HuH-7 (cell line): ENCODE measurements around the gene SLC7A6.

ENCODE experiments used
- DNase-seq: peaks from one replicate; pipeline ENCODE4 v3.0.0; 2011; ENCODE audit warnings: low spot score

Gene SLC7A6

GRCh38 chr16:68257251-68257905 lies 6.9 kb upstream of the SLC7A6 start:
- DNase-seq, result no peak

DNA sequence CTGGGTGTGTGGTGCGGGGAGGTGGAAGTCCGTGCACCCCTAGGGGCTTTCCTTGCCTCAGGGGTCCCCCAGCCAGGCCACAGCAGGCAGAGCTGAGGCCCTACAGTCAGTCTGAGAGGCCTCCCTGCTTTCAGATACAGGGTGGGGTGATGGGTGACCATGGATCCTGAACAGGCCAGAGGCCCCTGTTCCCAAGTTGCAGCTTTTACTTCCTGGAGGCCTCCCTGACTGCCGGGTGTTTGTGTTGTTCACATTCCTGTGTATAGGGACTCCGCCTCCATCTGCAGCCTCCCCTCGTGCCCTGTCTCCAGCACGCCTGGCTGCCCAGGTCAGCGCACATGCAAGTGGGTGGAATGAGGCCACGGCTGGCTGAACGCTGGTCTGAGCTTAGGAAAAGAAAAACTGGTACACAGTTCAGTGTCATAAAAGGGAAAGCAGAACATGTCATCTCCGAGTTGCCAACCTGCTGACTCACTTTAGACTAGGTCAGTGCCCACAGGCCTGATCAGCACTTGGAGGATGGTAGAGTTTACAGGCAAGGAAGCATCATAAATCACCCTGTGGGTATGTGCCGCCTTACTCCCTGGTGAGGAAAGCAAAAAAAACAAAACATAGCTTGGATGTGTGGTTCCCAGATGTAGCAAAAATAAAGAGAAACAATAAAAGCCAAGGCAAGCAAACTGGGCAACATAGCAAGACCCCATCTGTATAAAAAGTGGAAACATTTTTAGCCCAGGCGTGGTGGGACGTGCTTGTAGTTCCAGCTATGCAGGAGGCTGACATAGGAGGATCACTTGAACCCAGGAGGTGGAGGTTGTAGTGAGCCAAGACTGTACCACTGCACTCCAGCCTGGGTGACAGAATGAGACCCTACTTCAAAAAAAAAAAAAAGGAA lies 6.2 kb upstream of the SLC7A6 start:
- DNase-seq, result peak; percentile 79

GRCh38 chr16:68259007-68259825 lies 5.1 kb upstream of the SLC7A6 start:
- no peak for DNase-seq

DNA sequence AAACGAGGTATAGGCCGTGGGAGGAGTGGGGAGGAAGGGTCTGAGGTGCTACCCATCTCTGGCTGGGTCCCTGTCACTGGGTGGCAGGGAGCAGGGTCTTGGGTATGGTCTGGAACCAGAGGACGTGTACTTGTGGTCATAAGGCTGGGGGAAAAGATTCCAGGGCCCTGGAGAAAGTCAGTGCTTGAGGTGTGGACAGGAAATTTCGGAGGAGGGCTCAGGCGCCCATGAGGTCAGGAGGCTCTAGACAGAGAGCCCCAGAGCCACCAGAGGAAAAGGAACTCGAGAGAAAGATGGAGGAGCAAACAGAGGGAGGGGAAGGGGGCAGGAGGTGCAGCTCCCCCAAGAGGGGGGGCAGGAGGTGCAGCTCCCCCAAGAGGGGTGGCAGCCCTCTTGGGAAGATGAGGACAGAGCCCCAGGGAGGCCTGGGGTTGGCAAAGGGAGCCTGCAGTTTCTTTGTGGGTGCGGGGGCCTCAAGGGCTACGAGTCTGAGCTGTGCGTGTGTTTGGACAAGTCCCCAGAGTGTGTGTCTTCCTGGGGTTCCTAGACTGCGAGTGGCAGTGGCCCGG lies 683 bp upstream of the SLC7A6 start:
- no peak for DNase-seq

- DNase-seq, result peak; percentile 65
Measured at GRCh38 chr16:68265078-68265920, 973 bp downstream of the SLC7A6 start.

GRCh38 chr16:68267612-68268405 lies 3.5 kb downstream of the SLC7A6 start:
- no peak for DNase-seq

DNA sequence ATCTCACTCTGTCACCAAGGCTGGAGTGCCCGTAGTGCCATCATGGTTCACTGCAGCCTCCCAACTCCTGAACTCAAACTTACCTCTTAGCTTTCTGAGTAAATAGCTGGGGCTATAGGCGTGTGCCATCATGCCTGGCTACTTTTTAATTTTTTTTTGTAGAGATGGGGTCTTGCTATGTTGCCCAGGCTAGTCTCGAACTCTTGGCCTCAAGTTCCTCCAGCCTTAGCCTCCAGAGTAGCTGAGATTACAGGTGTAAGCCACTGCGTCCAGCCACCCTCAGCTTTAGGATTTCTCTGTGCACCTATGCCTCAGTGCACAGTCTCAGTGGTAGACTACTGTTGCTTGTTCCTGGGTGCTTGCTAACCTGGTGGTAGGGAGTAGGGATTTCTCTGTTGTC lies 5.5 kb downstream of the SLC7A6 start:
- DNase-seq, result no peak

DNA sequence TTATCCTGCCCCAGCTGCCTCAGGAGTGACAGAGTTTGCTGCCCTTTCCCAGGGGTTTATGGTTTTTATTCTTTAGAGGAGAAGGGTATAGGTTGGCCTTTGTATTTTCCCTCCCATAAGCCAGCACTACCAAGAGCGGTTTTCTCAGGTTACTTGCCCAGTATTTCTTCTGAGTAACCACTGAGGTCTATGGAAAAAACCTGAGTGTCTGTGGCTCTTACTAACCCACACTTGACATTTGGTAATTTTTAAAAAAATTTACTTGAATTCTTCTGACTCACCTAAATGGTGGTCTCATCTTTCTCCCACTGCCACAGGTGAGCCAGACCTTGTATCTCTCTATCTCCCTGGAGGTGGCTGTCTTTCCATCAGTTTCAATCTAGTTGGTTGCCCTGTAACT lies 6.0 kb downstream of the SLC7A6 start:
- DNase-seq, result no peak

DNA sequence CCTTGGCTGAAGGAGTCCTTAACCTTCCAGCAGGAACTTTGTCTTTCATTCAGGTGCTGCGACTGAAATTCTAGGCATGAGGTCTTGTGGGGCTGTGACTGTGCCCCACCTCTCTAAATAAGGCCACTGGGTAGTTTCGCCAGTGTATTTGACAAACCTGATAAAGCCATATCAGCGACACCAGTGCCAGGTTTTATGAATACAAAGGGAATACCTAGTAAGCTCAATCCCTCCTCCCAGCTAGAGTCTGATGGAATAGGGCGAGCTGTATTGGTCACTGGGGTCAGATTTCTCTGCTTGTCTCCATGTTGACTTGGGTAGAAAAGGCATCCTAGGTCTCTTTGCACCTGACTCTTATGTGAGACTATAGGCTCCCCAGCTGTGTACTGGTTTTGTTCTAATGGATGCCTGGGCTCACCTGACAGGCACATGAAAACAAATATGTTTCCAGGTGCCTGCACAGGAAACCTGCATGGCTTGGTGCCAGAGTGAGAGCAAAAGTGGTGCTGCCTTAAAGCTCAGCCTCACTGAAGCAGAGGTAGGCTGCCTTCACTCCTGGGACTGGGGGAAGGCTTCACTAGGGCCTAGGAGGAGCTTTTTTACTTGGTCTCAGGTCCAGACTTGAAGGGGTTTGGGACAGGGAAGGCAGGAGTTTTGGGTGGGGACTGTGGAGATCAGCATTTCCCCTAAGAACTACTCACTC lies 8.3 kb downstream of the SLC7A6 start:
- no peak for DNase-seq

DNA sequence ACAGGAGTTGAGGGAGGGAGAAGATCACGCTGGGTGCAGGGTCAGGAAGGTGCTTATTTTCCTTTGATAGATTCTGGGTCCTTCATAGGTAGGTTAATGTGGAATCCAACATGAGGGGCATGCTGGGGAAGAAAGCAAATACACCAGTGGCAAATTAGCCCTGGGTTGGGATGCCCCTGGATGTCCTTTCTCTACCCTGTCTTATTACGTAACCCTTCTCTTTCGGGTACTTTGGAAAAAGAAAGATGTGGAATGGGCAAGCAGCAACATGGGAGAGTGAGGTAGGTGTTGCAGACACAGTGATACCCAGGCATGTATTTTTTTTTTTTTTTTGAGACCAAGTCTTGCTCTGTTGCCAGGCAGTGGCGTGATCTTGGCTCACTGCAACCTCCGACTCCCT lies 9.1 kb downstream of the SLC7A6 start:
- no peak for DNase-seq

- no peak for DNase-seq
Measured at GRCh38 chr16:68273896-68274295, 9.6 kb downstream of the SLC7A6 start.

- DNase-seq, result no peak
Measured at GRCh38 chr16:68274441-68274840, 10.1 kb downstream of the SLC7A6 start.

DNA sequence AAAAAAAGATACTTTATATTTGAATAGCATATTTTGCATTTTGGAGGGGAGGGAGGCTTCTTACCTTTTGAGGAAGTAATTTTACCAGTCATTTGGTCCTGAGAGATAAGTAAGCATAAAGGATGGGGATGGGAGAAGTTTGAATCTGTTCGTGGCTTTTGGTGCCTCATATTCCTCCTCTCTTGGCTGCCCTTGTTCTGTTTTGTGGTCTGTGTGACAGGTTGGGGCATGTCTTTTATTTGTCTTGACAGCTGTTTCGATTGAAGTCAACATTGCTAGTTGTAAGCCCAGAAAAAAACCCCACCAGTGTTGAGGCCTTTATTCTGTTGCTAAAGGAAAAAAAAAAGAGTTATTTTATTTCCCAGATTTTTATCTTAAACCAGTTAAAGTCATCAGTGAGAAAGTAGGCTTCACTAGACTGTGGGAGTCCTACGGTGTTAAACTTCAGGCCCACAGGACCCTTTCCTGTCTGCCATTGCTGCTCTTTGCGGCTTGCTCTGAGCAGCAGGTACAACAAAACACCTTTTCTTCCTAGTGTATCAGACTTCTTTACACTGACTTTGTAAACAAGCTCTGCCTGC lies 11.4 kb downstream of the SLC7A6 start:
- DNase-seq, result no peak

GRCh38 chr16:68276223-68276622 lies 11.9 kb downstream of the SLC7A6 start:
- DNase-seq, result no peak

DNA sequence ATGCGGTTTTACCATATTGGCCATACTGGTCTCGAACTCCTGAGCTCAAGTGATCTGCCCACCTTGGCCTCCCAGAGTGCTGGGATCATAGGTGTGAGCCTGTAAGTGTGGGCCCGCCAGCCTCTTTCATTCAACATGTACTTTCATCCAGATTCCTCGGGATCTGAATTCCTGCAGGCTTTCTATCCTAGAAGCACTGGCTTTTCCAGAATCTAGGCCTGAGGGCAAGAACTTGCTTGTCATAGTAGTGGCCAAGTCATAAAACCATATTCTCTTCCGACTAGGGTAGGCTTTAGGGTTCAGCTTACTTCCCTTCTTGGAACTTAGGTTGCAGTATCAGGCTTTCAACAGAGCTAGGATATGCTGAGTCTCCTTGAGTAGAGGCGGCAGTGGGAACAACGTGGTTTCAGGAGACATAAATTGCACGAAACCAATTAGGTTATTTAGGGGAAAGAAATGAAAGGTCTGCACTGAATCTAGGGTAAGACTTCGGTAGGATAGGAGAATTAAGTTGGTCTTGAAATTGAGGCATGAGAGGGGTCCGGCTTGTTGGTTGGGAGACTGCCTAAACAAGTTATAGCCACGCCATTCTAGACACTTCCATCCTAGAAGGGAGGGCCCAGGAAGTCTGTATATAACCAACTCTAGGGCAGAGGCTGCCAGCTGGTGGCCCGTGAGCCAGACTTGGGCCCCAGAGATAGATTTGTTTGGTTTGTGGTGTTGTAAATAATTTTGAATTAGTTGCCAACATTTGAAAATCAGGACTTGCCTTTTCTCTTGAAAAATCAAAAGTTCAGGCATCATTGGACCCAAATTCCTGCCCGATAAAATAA lies 15.6 kb downstream of the SLC7A6 start:
- DNase-seq, result no peak

- DNase-seq, result no peak
Measured at GRCh38 chr16:68281368-68282063, 17.2 kb downstream of the SLC7A6 start.

DNA sequence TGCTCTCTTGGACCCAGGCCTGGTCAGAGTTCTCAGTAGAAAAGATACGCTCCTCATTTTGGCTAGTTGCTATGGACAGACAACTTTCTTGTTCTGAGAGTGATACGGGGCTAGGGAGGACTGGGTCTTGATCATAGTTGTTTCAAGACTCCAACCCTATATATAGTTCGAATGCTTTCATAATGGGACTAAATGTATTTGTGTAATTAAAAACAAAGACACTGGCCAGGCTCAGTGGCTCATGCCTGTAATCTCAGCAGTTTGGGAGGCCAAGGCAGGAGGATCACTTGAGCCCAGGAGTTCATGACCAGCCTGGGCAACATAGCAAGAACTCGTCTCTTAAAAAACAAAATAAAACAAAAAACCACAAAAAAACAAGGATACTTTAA lies 17.7 kb downstream of the SLC7A6 start:
- DNase-seq, result no peak

DNA sequence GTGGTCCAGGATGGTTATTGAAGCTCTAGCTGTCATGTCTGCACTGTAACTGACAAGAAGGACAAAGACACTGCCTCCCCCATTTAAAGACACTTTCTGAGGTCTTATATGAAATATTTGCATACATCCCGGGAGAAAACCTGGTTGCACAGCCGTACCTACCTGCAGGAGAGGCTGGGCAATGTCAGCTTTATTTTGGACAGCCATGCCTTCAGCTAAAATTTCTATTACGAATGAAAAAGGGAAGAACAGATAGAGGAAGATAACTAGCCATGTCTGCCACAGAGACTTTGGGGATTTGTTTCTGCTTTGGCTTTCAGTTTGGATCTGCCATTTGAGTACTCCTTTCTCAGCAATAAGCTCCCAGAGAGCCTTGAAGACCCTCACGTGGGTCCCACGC lies 19.0 kb downstream of the SLC7A6 start:
- DNase-seq, result no peak
